Fibroblast of skin of scalp (primary cell): ENCODE measurements around the gene LRRC57. TPM values are rescaled to one million over a fixed set of nuclear protein-coding genes. Genes with fewer than 3 reads are reported as not detected.
"Not testable (repeated sequence)": the region's sequence is repeated elsewhere in the genome, so short reads cannot be mapped to it uniquely, and the experiment has no call there.

Experiments
- DNase-seq: peaks from one replicate; pipeline ENCODE4 v3.0.0-alpha.2; 2013
- polyA plus RNA-seq, 2 experiments: library from polyadenylated mRNA; unstranded; fragments of 120-200 nt; gene quantifications; one replicate each; pipeline ENCODE4 v1.2.1, GENCODE V29; 2013; ENCODE audit not compliant: insufficient read length in 2 of 2

LRRC57 gene
- 13.3 TPM for polyA plus RNA-seq (2013, experiment 1 of 2; ENCODE audit: insufficient read length)
- polyA plus RNA-seq (2013, experiment 2 of 2; ENCODE audit: insufficient read length) = 12.5 TPM

GRCh38 chr15:42548249-42549031, at the start of gene LRRC57, which contains the start of gene HAUS2:
Gene LRRC57, minus strand, starts transcription at chr15:42548793. Its CDS starts 359 bp downstream, at chr15:42548434.
Gene HAUS2, plus strand, starts transcription at chr15:42548838. Its CDS starts 35 bp downstream, at chr15:42548873.
- DNase-seq = peak; percentile 84

GRCh38 chr15:42595626-42596240, 47.1 kb upstream of the LRRC57 start:
- DNase-seq = no peak

GRCh38 chr15:42594095-42594494, 45.5 kb upstream of the LRRC57 start:
- no peak for DNase-seq

- DNase-seq = peak; percentile 42
Observed at GRCh38 chr15:42593143-42593542, 44.5 kb upstream of the LRRC57 start.

GRCh38 chr15:42592716-42593115, 44.1 kb upstream of the LRRC57 start:
- DNase-seq = no peak

- DNase-seq = peak; percentile 78
Observed at GRCh38 chr15:42591238-42591934, 42.8 kb upstream of the LRRC57 start.

- no peak for DNase-seq
Observed at GRCh38 chr15:42590619-42591237, 42.1 kb upstream of the LRRC57 start.

- DNase-seq = no peak
Observed at GRCh38 chr15:42584031-42584765, 35.6 kb upstream of the LRRC57 start.

GRCh38 chr15:42582569-42583375, 34.2 kb upstream of the LRRC57 start:
- DNase-seq = no peak

- peak; percentile 80 for DNase-seq
Observed at GRCh38 chr15:42581272-42581730, 32.7 kb upstream of the LRRC57 start.

- DNase-seq = no peak
Observed at GRCh38 chr15:42578984-42579537, 30.5 kb upstream of the LRRC57 start.

GRCh38 chr15:42577514-42578031, 29.0 kb upstream of the LRRC57 start:
- peak; percentile 72 for DNase-seq

GRCh38 chr15:42576776-42577175, 28.2 kb upstream of the LRRC57 start:
- DNase-seq = no peak

GRCh38 chr15:42576040-42576594, 27.5 kb upstream of the LRRC57 start:
- no peak for DNase-seq

- peak; percentile 99 for DNase-seq
Observed at GRCh38 chr15:42575188-42576039, 26.8 kb upstream of the LRRC57 start, which contains the start of gene STARD9. Gene STARD9, plus strand, starts transcription at chr15:42575606. Its CDS starts 110 bp downstream, at chr15:42575716.

- no peak for DNase-seq
Observed at GRCh38 chr15:42558739-42559138, 10.1 kb upstream of the LRRC57 start.

- not testable (repeated sequence) for DNase-seq
Observed at GRCh38 chr15:42556550-42557207, 8.1 kb upstream of the LRRC57 start.

- no peak for DNase-seq
Observed at GRCh38 chr15:42553554-42553953, 5.0 kb upstream of the LRRC57 start.
